HL-60 (cell line): ENCODE measurements around the gene BCAR3.

Source experiments
- GABPA ChIP-seq: IDR thresholded peaks from 2 replicates; pipeline ENCODE4 v1.6.1; 2012; ENCODE audit warnings: low read depth
- POLR2AphosphoS5 ChIP-seq: IDR thresholded peaks from 2 replicates; pipeline ENCODE4 v1.6.1; 2012; ENCODE audit warnings: low read depth
- SPI1 ChIP-seq: IDR thresholded peaks from 2 replicates; pipeline ENCODE4 v1.6.1; 2012; ENCODE audit warnings: low read depth, mild to moderate bottlenecking, borderline replicate concordance
- TF ChIP-seq, protein P1 (sequence below): IDR thresholded peaks from one replicate; pipeline ENCODE4 v1.5.1; 2011; ENCODE audit warnings: low read length, control low read depth, inconsistent platforms; ENCODE audit not compliant: insufficient read depth
- TF ChIP-seq, protein P2 (sequence below): IDR thresholded peaks from 2 replicates; pipeline ENCODE4 v1.6.1; 2012; ENCODE audit warnings: low read depth; ENCODE audit not compliant: insufficient replicate concordance

DNA sequence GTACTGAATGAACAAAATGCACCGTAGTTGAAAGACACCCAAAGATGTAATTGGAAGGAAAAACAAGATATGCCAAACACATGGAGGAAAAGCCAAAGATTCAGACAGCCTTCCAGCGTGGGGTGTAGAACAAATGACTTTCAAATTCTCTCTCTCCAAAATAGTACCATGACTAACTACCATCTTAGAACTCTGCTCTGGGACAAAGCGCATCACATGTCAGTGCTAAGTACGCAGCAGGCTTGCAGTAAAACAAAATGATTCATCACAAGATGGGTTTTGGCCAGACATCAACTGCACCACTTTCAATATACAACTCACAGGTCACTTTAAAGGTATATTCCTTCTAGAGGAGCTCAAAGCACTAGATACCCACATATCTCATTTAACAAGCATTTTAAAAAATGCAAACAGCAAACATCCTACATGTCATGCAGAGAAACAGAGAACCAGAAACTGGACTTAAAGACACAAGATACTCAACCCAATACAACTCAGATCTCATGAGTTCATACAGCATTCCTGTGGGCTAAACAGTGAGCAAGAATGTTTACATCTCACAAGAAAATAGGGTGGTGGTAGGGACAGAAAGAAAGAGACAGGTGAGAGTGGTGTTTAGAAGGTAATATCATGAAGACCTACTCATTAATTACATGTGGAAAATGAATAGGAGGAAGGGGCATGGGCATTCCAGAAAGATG, 75.7 kb downstream of the BCAR3 start:
- TF ChIP-seq, protein P1, sequence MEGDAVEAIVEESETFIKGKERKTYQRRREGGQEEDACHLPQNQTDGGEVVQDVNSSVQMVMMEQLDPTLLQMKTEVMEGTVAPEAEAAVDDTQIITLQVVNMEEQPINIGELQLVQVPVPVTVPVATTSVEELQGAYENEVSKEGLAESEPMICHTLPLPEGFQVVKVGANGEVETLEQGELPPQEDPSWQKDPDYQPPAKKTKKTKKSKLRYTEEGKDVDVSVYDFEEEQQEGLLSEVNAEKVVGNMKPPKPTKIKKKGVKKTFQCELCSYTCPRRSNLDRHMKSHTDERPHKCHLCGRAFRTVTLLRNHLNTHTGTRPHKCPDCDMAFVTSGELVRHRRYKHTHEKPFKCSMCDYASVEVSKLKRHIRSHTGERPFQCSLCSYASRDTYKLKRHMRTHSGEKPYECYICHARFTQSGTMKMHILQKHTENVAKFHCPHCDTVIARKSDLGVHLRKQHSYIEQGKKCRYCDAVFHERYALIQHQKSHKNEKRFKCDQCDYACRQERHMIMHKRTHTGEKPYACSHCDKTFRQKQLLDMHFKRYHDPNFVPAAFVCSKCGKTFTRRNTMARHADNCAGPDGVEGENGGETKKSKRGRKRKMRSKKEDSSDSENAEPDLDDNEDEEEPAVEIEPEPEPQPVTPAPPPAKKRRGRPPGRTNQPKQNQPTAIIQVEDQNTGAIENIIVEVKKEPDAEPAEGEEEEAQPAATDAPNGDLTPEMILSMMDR, result no peak
- TF ChIP-seq, protein P2, sequence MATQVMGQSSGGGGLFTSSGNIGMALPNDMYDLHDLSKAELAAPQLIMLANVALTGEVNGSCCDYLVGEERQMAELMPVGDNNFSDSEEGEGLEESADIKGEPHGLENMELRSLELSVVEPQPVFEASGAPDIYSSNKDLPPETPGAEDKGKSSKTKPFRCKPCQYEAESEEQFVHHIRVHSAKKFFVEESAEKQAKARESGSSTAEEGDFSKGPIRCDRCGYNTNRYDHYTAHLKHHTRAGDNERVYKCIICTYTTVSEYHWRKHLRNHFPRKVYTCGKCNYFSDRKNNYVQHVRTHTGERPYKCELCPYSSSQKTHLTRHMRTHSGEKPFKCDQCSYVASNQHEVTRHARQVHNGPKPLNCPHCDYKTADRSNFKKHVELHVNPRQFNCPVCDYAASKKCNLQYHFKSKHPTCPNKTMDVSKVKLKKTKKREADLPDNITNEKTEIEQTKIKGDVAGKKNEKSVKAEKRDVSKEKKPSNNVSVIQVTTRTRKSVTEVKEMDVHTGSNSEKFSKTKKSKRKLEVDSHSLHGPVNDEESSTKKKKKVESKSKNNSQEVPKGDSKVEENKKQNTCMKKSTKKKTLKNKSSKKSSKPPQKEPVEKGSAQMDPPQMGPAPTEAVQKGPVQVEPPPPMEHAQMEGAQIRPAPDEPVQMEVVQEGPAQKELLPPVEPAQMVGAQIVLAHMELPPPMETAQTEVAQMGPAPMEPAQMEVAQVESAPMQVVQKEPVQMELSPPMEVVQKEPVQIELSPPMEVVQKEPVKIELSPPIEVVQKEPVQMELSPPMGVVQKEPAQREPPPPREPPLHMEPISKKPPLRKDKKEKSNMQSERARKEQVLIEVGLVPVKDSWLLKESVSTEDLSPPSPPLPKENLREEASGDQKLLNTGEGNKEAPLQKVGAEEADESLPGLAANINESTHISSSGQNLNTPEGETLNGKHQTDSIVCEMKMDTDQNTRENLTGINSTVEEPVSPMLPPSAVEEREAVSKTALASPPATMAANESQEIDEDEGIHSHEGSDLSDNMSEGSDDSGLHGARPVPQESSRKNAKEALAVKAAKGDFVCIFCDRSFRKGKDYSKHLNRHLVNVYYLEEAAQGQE, result no peak
- TF ChIP-seq POLR2AphosphoS5 (no peak), SPI1 (no peak), GABPA (no peak)
